Inflammatory macrophage treated with lipopolysaccharide for 4 hours (primary cell): ENCODE results near the gene ZFYVE28.
"Not testable (repeated sequence)": the region's sequence is repeated elsewhere in the genome, so short reads cannot be mapped to it uniquely, and the experiment has no call there.

Experiments used
- DNase-seq: peaks from one replicate; pipeline ENCODE4 v3.0.0-alpha.2; 2020

The ZFYVE28 gene

GRCh38 chr4:2241003-2241402 lies 177.4 kb downstream of the ZFYVE28 start:
- peak; percentile 33 for DNase-seq

GRCh38 chr4:2236944-2237666 lies 181.3 kb downstream of the ZFYVE28 start:
- DNase-seq = no peak

GRCh38 chr4:2231082-2231481 lies 187.4 kb downstream of the ZFYVE28 start:
- no peak for DNase-seq

GRCh38 chr4:2226261-2226660 lies 192.2 kb downstream of the ZFYVE28 start:
- DNase-seq = no peak

GRCh38 chr4:2222838-2223237 lies 195.6 kb downstream of the ZFYVE28 start:
- DNase-seq = no peak

GRCh38 chr4:2221378-2221777 lies 197.1 kb downstream of the ZFYVE28 start:
- not testable (repeated sequence) for DNase-seq

- peak; percentile 63 for DNase-seq
These were observed 198.3 kb downstream of the ZFYVE28 start for GRCh38 chr4:2220016-2220630.
